Mesothelial cell of epicardium (in vitro differentiated cells): Measurements from ENCODE around the gene DDX28. TPM values are rescaled to one million over a fixed set of nuclear protein-coding genes. Genes with fewer than 3 reads are reported as not detected.

Experiments
- DNase-seq, 2 experiments: peaks; one replicate each; pipeline ENCODE4 v3.0.0; 2021; ENCODE audit warnings: low spot score in 2 of 2; ENCODE audit not compliant: unreplicated experiment in 2 of 2
- H3K27ac Mint-ChIP-seq: 2 replicates; pipeline ENCODE4 v1.8.0; 2021; ENCODE audit warnings: mixed read lengths
- H3K27me3 Mint-ChIP-seq: 2 replicates; pipeline ENCODE4 v1.8.0; 2021; ENCODE audit warnings: low read depth, mixed read lengths
- H3K36me3 Mint-ChIP-seq: 2 replicates; pipeline ENCODE4 v1.8.0; 2021; ENCODE audit warnings: mixed read lengths
- H3K4me1 Mint-ChIP-seq: 2 replicates; pipeline ENCODE4 v1.8.0; 2021; ENCODE audit warnings: mixed read lengths
- H3K4me3 Mint-ChIP-seq: 2 replicates; pipeline ENCODE4 v1.8.0; 2021; ENCODE audit warnings: mild to moderate bottlenecking, moderate library complexity, mixed read lengths
- H3K9me3 Mint-ChIP-seq: 2 replicates; pipeline ENCODE4 v1.8.0; 2021; ENCODE audit warnings: mixed read lengths
- CTCF ChIP-seq: fragments of 200-600 bp; sonication (generic); IDR thresholded peaks from one replicate; pipeline ENCODE4 v1.5.0; 2021; ENCODE audit warnings: antibody characterized with exemption; ENCODE audit not compliant: unreplicated experiment
- total RNA-seq: library from RNA; stranded (reverse); gene quantifications from 3 replicates; pipeline ENCODE4 v1.2.1, GENCODE V29; 2021

Gene DDX28
- total RNA-seq, 1 donor from 2014 or later: 11.8 TPM

- Mint-ChIP-seq H3K4me3 (no peak overlapping the region), H3K27ac (no peak overlapping the region), H3K4me1 (no peaks in the 10 kb centered on the region), H3K36me3 (peaks cover 21% of the 10 kb centered on the region), H3K9me3 (no peaks in the 10 kb centered on the region), H3K27me3 (no peaks in the 10 kb centered on the region)
- no peak for DNase-seq
- TF ChIP-seq CTCF: no peak
Measured at GRCh38 chr16:68046106-68046505, 23.1 kb upstream of the DDX28 start.

- DNase-seq: no peak
- H3K27ac Mint-ChIP-seq: no peak overlapping the region
- no peaks in the 10 kb centered on the region for H3K4me1 Mint-ChIP-seq
- TF ChIP-seq CTCF: no peak
- no peaks in the 10 kb centered on the region for H3K9me3 Mint-ChIP-seq
- H3K27me3 Mint-ChIP-seq: no peaks in the 10 kb centered on the region
- no peak overlapping the region for H3K4me3 Mint-ChIP-seq
- peaks cover 22% of the 10 kb centered on the region for H3K36me3 Mint-ChIP-seq
Measured at GRCh38 chr16:68041783-68042182, 18.8 kb upstream of the DDX28 start.

GRCh38 chr16:68040506-68041288 lies 17.7 kb upstream of the DDX28 start:
- Mint-ChIP-seq H3K4me3 (no peak overlapping the region), H3K27ac (no peak overlapping the region), H3K36me3 (peaks cover 22% of the 10 kb centered on the region), H3K4me1 (no peaks in the 10 kb centered on the region), H3K27me3 (no peaks in the 10 kb centered on the region), H3K9me3 (no peaks in the 10 kb centered on the region)
- TF ChIP-seq CTCF: peak; percentile 80
- peak; percentile 46 to 82 for DNase-seq

GRCh38 chr16:68037841-68038597 lies 15.0 kb upstream of the DDX28 start:
- Mint-ChIP-seq H3K4me1 (no peaks in the 10 kb centered on the region), H3K4me3 (no peak overlapping the region), H3K36me3 (peaks cover 18% of the 10 kb centered on the region), H3K9me3 (no peaks in the 10 kb centered on the region), H3K27ac (no peak overlapping the region), H3K27me3 (no peaks in the 10 kb centered on the region)
- TF ChIP-seq CTCF: no peak
- DNase-seq: no peak

GRCh38 chr16:68035227-68035626 lies 12.2 kb upstream of the DDX28 start:
- DNase-seq: no peak
- Mint-ChIP-seq H3K36me3 (peaks cover 11% of the 10 kb centered on the region), H3K4me3 (no peak overlapping the region), H3K9me3 (no peaks in the 10 kb centered on the region), H3K27me3 (no peaks in the 10 kb centered on the region), H3K27ac (no peak overlapping the region), H3K4me1 (no peaks in the 10 kb centered on the region)
- TF ChIP-seq CTCF: no peak
